ENCODE measurements around the gene SPAAR. TPM values are rescaled to one million over a fixed set of nuclear protein-coding genes. Genes with fewer than 3 reads are reported as not detected.

The SPAAR gene
- total RNA-seq, 4 donors from 2014 or later: 0.49 to 1.3 (median 1.1) TPM; not detected in 1

DNA sequence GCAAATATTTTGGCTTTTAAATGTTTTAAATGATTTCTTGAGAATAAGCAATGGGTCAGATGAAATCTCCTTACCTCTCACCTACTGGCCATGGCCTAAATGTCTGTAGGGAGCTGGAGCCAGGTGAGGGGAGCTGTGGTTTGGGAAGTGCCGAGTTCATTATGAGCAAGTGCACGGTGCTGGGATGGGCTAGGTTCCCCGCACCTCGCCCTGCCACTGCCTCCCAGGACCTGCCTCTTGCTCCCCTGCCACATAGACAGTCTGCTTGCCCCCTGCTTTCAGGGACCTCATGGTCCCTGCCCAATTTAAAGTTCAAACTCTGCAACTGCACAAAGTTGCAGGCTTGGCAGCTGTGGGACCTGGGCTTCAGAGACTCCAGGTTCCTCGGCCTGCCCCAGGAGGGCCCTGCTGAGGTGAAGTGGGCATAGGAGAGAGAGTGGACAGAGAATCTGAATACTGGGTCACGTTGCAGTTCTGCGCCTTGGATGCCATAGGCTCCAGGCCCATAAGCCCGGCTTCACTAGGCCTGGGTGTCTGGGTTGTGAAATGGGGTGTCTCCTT, 44.5 kb upstream of the SPAAR start:
- DNase-seq (ENCODE audit: low spot score in 2 of 2): no peak

DNA sequence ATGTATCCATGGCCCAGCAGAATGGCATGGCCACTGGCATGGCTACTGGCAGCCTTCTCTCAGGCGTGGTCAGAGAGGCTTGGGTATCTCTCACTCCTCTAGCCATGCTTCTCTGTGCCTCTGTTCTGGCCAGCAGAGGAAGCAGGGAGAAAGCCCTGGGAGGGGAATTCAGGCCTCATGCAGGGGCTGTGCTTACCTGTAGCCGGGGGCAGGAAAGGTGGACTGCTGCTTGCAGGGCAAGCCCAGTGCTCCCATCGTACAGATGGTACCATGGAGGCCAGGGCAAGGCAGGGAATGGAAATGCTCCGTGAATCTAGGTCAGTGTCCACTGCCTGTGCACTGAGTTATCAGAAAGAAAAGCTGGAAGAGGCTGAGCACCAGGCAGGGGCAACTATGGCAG, 41.8 kb upstream of the SPAAR start:
- H3K36me3 ChIP-seq: no peaks in the 10 kb centered on the region
- H3K4me3 ChIP-seq: no peak overlapping the region
- DNase-seq (ENCODE audit: low spot score in 2 of 2): no peak
- no peak overlapping the region for H3K27ac ChIP-seq
- H3K27me3 ChIP-seq: peaks cover 4% of the 10 kb centered on the region
- WGBS: 86% methylated on average over 3 of the region's 4 CpGs
- TF ChIP-seq, protein P1, sequence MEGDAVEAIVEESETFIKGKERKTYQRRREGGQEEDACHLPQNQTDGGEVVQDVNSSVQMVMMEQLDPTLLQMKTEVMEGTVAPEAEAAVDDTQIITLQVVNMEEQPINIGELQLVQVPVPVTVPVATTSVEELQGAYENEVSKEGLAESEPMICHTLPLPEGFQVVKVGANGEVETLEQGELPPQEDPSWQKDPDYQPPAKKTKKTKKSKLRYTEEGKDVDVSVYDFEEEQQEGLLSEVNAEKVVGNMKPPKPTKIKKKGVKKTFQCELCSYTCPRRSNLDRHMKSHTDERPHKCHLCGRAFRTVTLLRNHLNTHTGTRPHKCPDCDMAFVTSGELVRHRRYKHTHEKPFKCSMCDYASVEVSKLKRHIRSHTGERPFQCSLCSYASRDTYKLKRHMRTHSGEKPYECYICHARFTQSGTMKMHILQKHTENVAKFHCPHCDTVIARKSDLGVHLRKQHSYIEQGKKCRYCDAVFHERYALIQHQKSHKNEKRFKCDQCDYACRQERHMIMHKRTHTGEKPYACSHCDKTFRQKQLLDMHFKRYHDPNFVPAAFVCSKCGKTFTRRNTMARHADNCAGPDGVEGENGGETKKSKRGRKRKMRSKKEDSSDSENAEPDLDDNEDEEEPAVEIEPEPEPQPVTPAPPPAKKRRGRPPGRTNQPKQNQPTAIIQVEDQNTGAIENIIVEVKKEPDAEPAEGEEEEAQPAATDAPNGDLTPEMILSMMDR (IDR thresholded peaks at IDR 0.05): no peak
- TF ChIP-seq POLR2AphosphoS5 (IDR thresholded peaks at IDR 0.05) (no peak), POLR2A (IDR thresholded peaks at IDR 0.05) (no peak), EP300 (IDR thresholded peaks at IDR 0.05) (no peak)
- no peaks in the 10 kb centered on the region for H3K9me3 ChIP-seq
- H3K4me1 ChIP-seq: no peaks in the 10 kb centered on the region

More for the DNA sequence above, 44.5 kb upstream of the SPAAR start:
- Histone ChIP-seq H3K4me3 (no peak overlapping the region), H3K36me3 (no peaks in the 10 kb centered on the region), H3K27ac (no peak overlapping the region), H3K4me1 (no peaks in the 10 kb centered on the region), H3K27me3 (peaks cover 15% of the 10 kb centered on the region), H3K9me3 (no peaks in the 10 kb centered on the region)
- no peak for TF ChIP-seq EP300 (IDR thresholded peaks at IDR 0.05)
- no peak for TF ChIP-seq POLR2A (IDR thresholded peaks at IDR 0.05)
- TF ChIP-seq, protein P1 (IDR thresholded peaks at IDR 0.05): no peak
- no peak for TF ChIP-seq POLR2AphosphoS5 (IDR thresholded peaks at IDR 0.05)
- 90% methylated on average over 8 of the region's 8 CpGs for WGBS

DNA sequence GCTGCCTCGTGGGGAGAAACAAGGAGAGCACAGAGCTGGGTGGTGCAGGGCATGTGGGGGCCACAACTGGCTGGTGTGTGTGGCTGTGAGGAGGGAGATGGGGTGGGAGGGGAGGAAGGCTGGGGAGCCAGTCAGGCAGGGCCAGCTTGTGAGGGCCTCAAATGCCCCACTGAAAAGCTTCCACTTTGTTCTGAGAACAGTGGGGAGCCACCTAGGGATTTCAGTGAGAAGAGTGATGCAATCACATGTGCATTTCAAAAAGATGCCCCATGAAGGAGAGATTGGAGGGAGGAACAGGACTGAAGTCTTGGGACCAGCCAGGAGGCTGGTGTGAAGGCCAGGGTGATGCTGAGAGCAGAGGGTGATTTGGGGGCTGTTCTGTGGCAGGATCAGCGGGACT, 40.4 kb upstream of the SPAAR start:
- TF ChIP-seq, protein P1 (IDR thresholded peaks at IDR 0.05): no peak
- no peak for TF ChIP-seq POLR2A (IDR thresholded peaks at IDR 0.05)
- no peak for TF ChIP-seq EP300 (IDR thresholded peaks at IDR 0.05)
- TF ChIP-seq POLR2AphosphoS5 (IDR thresholded peaks at IDR 0.05): no peak
- Histone ChIP-seq H3K4me1 (no peaks in the 10 kb centered on the region), H3K27ac (no peak overlapping the region), H3K9me3 (no peaks in the 10 kb centered on the region), H3K36me3 (no peaks in the 10 kb centered on the region), H3K4me3 (no peak overlapping the region), H3K27me3 (no peaks in the 10 kb centered on the region)
- DNase-seq (ENCODE audit: low spot score in 2 of 2): no peak
- 57% methylated on average over 1 of the region's 2 CpGs for WGBS

DNA sequence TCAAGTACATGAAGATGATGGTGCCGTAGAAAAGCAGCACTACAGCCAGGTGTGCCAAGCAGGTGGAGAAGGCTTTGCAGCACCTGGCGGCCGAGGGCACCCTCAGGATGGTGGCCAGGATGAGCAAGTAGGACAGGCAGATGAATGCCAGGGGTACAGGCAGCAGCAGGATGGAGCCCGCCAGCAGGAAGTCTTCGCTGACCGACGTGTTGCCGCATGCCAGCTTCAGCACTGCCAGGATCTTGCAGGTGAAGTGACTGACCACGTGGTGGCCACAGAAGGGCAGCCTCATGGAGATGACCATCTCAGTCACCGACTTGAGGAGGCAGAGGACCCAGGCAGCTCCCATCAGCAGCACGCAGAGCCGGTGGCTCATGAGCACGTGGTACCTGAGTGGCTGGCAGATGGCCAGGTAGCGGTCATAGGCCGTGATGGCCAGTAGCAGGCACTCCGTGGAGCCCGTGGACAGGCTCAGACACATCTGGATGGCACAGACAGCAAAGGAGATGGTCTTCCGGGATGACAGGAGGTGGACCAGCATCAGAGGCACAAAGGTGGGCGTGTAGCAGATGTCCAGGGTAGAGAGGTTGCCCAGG, 39.6 kb upstream of the SPAAR start:
- Histone ChIP-seq H3K4me1 (no peaks in the 10 kb centered on the region), H3K36me3 (no peaks in the 10 kb centered on the region), H3K4me3 (no peak overlapping the region), H3K27me3 (no peaks in the 10 kb centered on the region), H3K9me3 (no peaks in the 10 kb centered on the region), H3K27ac (no peak overlapping the region)
- TF ChIP-seq POLR2AphosphoS5 (IDR thresholded peaks at IDR 0.05) (no peak), EP300 (IDR thresholded peaks at IDR 0.05) (no peak), POLR2A (IDR thresholded peaks at IDR 0.05) (no peak)
- TF ChIP-seq, protein P1 (IDR thresholded peaks at IDR 0.05): no peak
- WGBS: 88% methylated on average over 19 of the region's 19 CpGs
- no peak for DNase-seq (ENCODE audit: low spot score in 2 of 2)

DNA sequence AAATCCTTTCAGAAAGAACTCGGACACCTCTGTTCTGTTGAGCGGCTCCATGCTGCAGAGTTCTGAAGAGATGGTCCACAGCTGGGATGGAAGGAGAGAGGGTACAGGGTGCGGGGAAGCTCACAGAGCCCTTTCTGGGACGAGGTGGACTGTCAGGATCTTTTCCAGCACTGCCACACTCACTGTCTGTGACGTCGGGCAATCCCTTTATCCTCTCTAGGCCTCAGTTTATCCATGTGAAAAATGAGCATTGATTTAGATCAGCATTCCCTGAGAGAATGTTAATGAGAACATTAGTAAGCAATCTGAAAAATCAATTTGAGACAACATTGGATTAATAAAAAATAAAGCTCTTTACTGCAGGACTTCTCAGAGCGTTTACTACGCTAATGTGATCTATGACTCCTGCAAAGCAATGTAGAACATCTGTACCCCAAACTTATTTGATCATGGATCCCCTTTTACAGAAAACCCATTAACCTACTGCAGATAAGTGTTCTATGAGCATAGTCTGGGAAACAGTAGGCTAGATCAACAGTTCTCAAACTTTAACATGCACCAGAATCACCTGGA, 38.9 kb upstream of the SPAAR start, which contains the start of gene OR13J1:
Gene OR13J1 (minus strand): TSS at position 51 of the 573 bp plus-strand sequence. CDS start 0 bp downstream, at position 51.
- Histone ChIP-seq H3K27ac (no peak within 1 kb of the TSS), H3K4me3 (no peak within 1 kb of the TSS), H3K36me3 (no peaks in the 10 kb centered on the region), H3K4me1 (no peaks in the 10 kb centered on the region), H3K9me3 (no peaks in the 10 kb centered on the region), H3K27me3 (no peaks in the 10 kb centered on the region)
- no peak for DNase-seq (ENCODE audit: low spot score in 2 of 2)
- TF ChIP-seq POLR2AphosphoS5 (IDR thresholded peaks at IDR 0.05) (no peak), EP300 (IDR thresholded peaks at IDR 0.05) (no peak), POLR2A (IDR thresholded peaks at IDR 0.05) (no peak)
- TF ChIP-seq, protein P1 (IDR thresholded peaks at IDR 0.05): no peak
- 89% methylated on average over 8 of the region's 8 CpGs for WGBS

Measured in suprapubic skin (tissue), 4 donors.